Measurements from ENCODE around the gene TMEM92. TPM values are rescaled to one million over a fixed set of nuclear protein-coding genes. Genes with fewer than 3 reads are reported as not detected.

The TMEM92 gene
- total RNA-seq (2014; rRNA removed; shearing (Covaris generic); ENCODE audit: low replicate concordance): not detected in 2 replicates

DNA sequence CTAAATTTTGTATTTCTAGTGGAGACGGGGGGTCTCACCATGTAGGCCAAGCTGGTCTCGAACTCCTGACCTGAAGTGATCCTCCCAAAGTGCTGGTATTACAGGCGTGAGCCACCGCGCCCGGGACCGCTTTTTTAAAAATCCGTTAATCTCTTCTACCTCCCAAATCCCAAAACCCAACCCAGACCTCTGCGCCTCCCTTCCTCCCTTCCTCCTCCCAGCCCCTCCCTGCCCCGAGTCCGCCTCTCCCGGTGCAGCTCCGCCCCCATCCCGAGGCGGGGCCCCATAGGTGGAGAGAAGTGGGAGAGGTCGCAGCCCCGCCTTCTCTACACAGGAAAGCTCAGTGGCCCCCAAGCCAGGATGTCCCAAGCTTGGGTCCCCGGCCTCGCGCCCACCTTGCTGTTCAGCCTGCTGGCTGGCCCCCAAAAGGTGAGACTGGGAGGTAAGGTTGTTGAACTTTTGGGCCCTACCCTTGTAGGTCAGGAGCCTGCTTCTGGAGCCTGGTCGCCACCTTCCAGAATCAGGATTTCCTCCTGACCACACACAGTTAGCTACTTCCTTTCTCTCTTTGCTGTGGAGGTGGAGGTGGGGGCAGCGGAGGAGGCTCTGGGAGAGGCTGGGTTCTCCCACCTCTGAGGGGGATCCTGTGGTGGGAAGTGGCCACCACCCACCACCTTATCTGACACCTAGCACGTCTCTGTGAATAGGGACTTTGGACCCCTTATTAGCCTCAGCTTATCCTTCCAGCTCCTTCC is at the start of gene TMEM92:
Gene TMEM92, plus strand, starts transcription at position 325 of the 755 bp plus-strand sequence. Its CDS starts 36 bp downstream, at position 361.
- Histone ChIP-seq H4K20me1 (ENCODE audit: insufficient read depth, low read depth, low read length) (no peaks in the 10 kb centered on the region), H3K27ac (ENCODE audit: low read length) (no peak within 1 kb of the TSS), H3K9ac (ENCODE audit: low read length) (no peak within 1 kb of the TSS), H2AFZ (ENCODE audit: low read length) (no peak within 1 kb of the TSS), H3K36me3 (ENCODE audit: insufficient read depth, low read length) (no peaks in the 10 kb centered on the region), H3K4me2 (ENCODE audit: low read depth, low read length, poor library complexity, severe bottlenecking) (no peak within 1 kb of the TSS), H3K9me2 (replicated peaks; ENCODE audit: insufficient read depth, low read length) (no peaks in the 10 kb centered on the region), H3K4me1 (ENCODE audit: low read length) (no peaks in the 10 kb centered on the region), H3K9me3 (ENCODE audit: low read length) (no peaks in the 10 kb centered on the region), H3K4me3 (ENCODE audit: low read length) (no peak within 1 kb of the TSS), H3K79me2 (ENCODE audit: low read length) (no peaks in the 10 kb centered on the region), H3K27me3 (ENCODE audit: low read length) (no peaks in the 10 kb centered on the region)
- no peak for DNase-seq

GRCh38 chr17:50225701-50226240 is 48.5 kb upstream of the TMEM92 start:
- H3K4me1 ChIP-seq (ENCODE audit: low read length): no peaks in the 10 kb centered on the region
- no peak for DNase-seq
- no peaks in the 10 kb centered on the region for H4K20me1 ChIP-seq (ENCODE audit: insufficient read depth, low read depth, low read length)
- H3K4me2 ChIP-seq (ENCODE audit: low read depth, low read length, poor library complexity, severe bottlenecking): no peak overlapping the region
- H3K9me2 ChIP-seq (replicated peaks; ENCODE audit: insufficient read depth, low read length): no peaks in the 10 kb centered on the region
- no peak overlapping the region for H3K9ac ChIP-seq (ENCODE audit: low read length)
- no peak overlapping the region for H2AFZ ChIP-seq (ENCODE audit: low read length)
- H3K79me2 ChIP-seq (ENCODE audit: low read length): no peaks in the 10 kb centered on the region
- H3K27ac ChIP-seq (ENCODE audit: low read length): no peak overlapping the region
- H3K4me3 ChIP-seq (ENCODE audit: low read length): no peak overlapping the region
- no peaks in the 10 kb centered on the region for H3K36me3 ChIP-seq (ENCODE audit: insufficient read depth, low read length)
- no peaks in the 10 kb centered on the region for H3K9me3 ChIP-seq (ENCODE audit: low read length)
- H3K27me3 ChIP-seq (ENCODE audit: low read length): no peaks in the 10 kb centered on the region

DNA sequence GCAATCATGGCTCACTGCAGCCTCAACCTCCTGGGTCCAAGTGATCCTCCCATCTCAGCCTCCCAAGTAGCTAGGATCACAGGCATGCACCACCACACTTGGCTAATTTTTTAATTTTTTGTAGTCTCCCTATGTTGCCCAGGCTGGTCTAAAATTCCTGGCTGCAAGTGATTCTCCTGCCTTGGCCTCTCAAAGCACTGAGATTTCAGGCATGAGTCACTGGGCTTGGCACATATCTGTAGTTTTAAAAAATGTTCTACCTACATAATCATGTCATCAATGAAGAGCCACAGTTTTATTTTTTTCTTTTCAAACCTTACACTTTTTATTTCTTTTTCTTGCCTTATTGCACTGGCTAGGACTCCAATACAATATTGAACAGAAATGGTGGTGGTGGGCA is 39.7 kb upstream of the TMEM92 start:
- H3K36me3 ChIP-seq (ENCODE audit: insufficient read depth, low read length): no peaks in the 10 kb centered on the region
- H3K9me3 ChIP-seq (ENCODE audit: low read length): 0 out of 2 replicates have a peak, but pooled peaks cover 6% of the 10 kb centered on the region
- no peaks in the 10 kb centered on the region for H3K4me1 ChIP-seq (ENCODE audit: low read length)
- no peak overlapping the region for H3K4me3 ChIP-seq (ENCODE audit: low read length)
- DNase-seq: no peak
- no peaks in the 10 kb centered on the region for H4K20me1 ChIP-seq (ENCODE audit: insufficient read depth, low read depth, low read length)
- no peaks in the 10 kb centered on the region for H3K9me2 ChIP-seq (replicated peaks; ENCODE audit: insufficient read depth, low read length)
- H3K9ac ChIP-seq (ENCODE audit: low read length): no peak overlapping the region
- no peaks in the 10 kb centered on the region; the same call in 1 of the 2 replicates for H3K27me3 ChIP-seq (ENCODE audit: low read length)
- H3K79me2 ChIP-seq (ENCODE audit: low read length): no peaks in the 10 kb centered on the region
- H3K4me2 ChIP-seq (ENCODE audit: low read depth, low read length, poor library complexity, severe bottlenecking): no peak overlapping the region
- H3K27ac ChIP-seq (ENCODE audit: low read length): no peak overlapping the region
- no peak overlapping the region for H2AFZ ChIP-seq (ENCODE audit: low read length)

- no peak overlapping the region for H3K27ac ChIP-seq (ENCODE audit: low read length)
These were observed 36.4 kb upstream of the TMEM92 start for GRCh38 chr17:50237901-50238300.

GRCh38 chr17:50238601-50239280 is 35.5 kb upstream of the TMEM92 start:
- Histone ChIP-seq H3K4me2 (ENCODE audit: low read depth, low read length, poor library complexity, severe bottlenecking) (no peak overlapping the region), H3K36me3 (ENCODE audit: insufficient read depth, low read length) (no peaks in the 10 kb centered on the region), H3K9me3 (ENCODE audit: low read length) (0 out of 2 replicates have a peak, but pooled peaks cover 6% of the 10 kb centered on the region), H3K27ac (ENCODE audit: low read length) (no peak overlapping the region), H3K27me3 (ENCODE audit: low read length) (no peaks in the 10 kb centered on the region; the same call in 1 of the 2 replicates), H3K9me2 (replicated peaks; ENCODE audit: insufficient read depth, low read length) (no peaks in the 10 kb centered on the region), H3K79me2 (ENCODE audit: low read length) (no peaks in the 10 kb centered on the region), H3K4me3 (ENCODE audit: low read length) (no peak overlapping the region), H4K20me1 (ENCODE audit: insufficient read depth, low read depth, low read length) (no peaks in the 10 kb centered on the region), H2AFZ (ENCODE audit: low read length) (no peak overlapping the region), H3K9ac (ENCODE audit: low read length) (no peak overlapping the region), H3K4me1 (ENCODE audit: low read length) (no peaks in the 10 kb centered on the region)
- DNase-seq: no peak

More at GRCh38 chr17:50237901-50238300, 36.4 kb upstream of the TMEM92 start:
- Histone ChIP-seq H3K79me2 (ENCODE audit: low read length) (no peaks in the 10 kb centered on the region), H2AFZ (ENCODE audit: low read length) (no peak overlapping the region), H3K9me3 (ENCODE audit: low read length) (0 out of 2 replicates have a peak, but pooled peaks cover 6% of the 10 kb centered on the region), H3K4me3 (ENCODE audit: low read length) (no peak overlapping the region), H3K9ac (ENCODE audit: low read length) (no peak overlapping the region), H3K36me3 (ENCODE audit: insufficient read depth, low read length) (no peaks in the 10 kb centered on the region), H3K27me3 (ENCODE audit: low read length) (no peaks in the 10 kb centered on the region; the same call in 1 of the 2 replicates), H3K9me2 (replicated peaks; ENCODE audit: insufficient read depth, low read length) (no peaks in the 10 kb centered on the region), H3K4me1 (ENCODE audit: low read length) (no peaks in the 10 kb centered on the region), H4K20me1 (ENCODE audit: insufficient read depth, low read depth, low read length) (no peaks in the 10 kb centered on the region), H3K4me2 (ENCODE audit: low read depth, low read length, poor library complexity, severe bottlenecking) (no peak overlapping the region)
- DNase-seq: no peak

GRCh38 chr17:50239937-50240336 is 34.3 kb upstream of the TMEM92 start:
- no peaks in the 10 kb centered on the region for H4K20me1 ChIP-seq (ENCODE audit: insufficient read depth, low read depth, low read length)
- H3K9me2 ChIP-seq (replicated peaks; ENCODE audit: insufficient read depth, low read length): no peaks in the 10 kb centered on the region
- no peak overlapping the region for H3K27ac ChIP-seq (ENCODE audit: low read length)
- H2AFZ ChIP-seq (ENCODE audit: low read length): no peak overlapping the region
- DNase-seq: no peak
- 0 out of 2 replicates have a peak, but pooled peaks cover under 1% of the 10 kb centered on the region for H3K9me3 ChIP-seq (ENCODE audit: low read length)
- no peaks in the 10 kb centered on the region for H3K79me2 ChIP-seq (ENCODE audit: low read length)
- H3K9ac ChIP-seq (ENCODE audit: low read length): no peak overlapping the region
- no peak overlapping the region for H3K4me3 ChIP-seq (ENCODE audit: low read length)
- H3K4me2 ChIP-seq (ENCODE audit: low read depth, low read length, poor library complexity, severe bottlenecking): no peak overlapping the region
- H3K36me3 ChIP-seq (ENCODE audit: insufficient read depth, low read length): no peaks in the 10 kb centered on the region
- H3K27me3 ChIP-seq (ENCODE audit: low read length): no peaks in the 10 kb centered on the region; the same call in 1 of the 2 replicates
- H3K4me1 ChIP-seq (ENCODE audit: low read length): no peaks in the 10 kb centered on the region

GRCh38 chr17:50240851-50241250 is 33.4 kb upstream of the TMEM92 start:
- H3K4me2 ChIP-seq (ENCODE audit: low read depth, low read length, poor library complexity, severe bottlenecking): no peak overlapping the region
- no peaks in the 10 kb centered on the region for H3K27me3 ChIP-seq (ENCODE audit: low read length)
- H4K20me1 ChIP-seq (ENCODE audit: insufficient read depth, low read depth, low read length): no peaks in the 10 kb centered on the region
- H3K9ac ChIP-seq (ENCODE audit: low read length): no peak overlapping the region
- no peak overlapping the region for H2AFZ ChIP-seq (ENCODE audit: low read length)
- no peak overlapping the region for H3K27ac ChIP-seq (ENCODE audit: low read length)
- no peaks in the 10 kb centered on the region for H3K4me1 ChIP-seq (ENCODE audit: low read length)
- no peaks in the 10 kb centered on the region for H3K9me2 ChIP-seq (replicated peaks; ENCODE audit: insufficient read depth, low read length)
- H3K79me2 ChIP-seq (ENCODE audit: low read length): no peaks in the 10 kb centered on the region
- DNase-seq: no peak
- H3K9me3 ChIP-seq (ENCODE audit: low read length): no peaks in the 10 kb centered on the region
- H3K36me3 ChIP-seq (ENCODE audit: insufficient read depth, low read length): no peaks in the 10 kb centered on the region
- H3K4me3 ChIP-seq (ENCODE audit: low read length): no peak overlapping the region

- Histone ChIP-seq H3K4me3 (ENCODE audit: low read length) (no peak overlapping the region), H3K9ac (ENCODE audit: low read length) (no peak overlapping the region), H3K9me2 (replicated peaks; ENCODE audit: insufficient read depth, low read length) (no peaks in the 10 kb centered on the region), H3K9me3 (ENCODE audit: low read length) (no peaks in the 10 kb centered on the region), H3K4me2 (ENCODE audit: low read depth, low read length, poor library complexity, severe bottlenecking) (no peak overlapping the region), H3K27ac (ENCODE audit: low read length) (no peak overlapping the region), H3K36me3 (ENCODE audit: insufficient read depth, low read length) (no peaks in the 10 kb centered on the region), H2AFZ (ENCODE audit: low read length) (no peak overlapping the region), H4K20me1 (ENCODE audit: insufficient read depth, low read depth, low read length) (no peaks in the 10 kb centered on the region), H3K27me3 (ENCODE audit: low read length) (no peaks in the 10 kb centered on the region), H3K4me1 (ENCODE audit: low read length) (no peaks in the 10 kb centered on the region), H3K79me2 (ENCODE audit: low read length) (no peaks in the 10 kb centered on the region)
- no peak for DNase-seq
These were observed 32.8 kb upstream of the TMEM92 start for GRCh38 chr17:50241431-50241830.

Measured in Karpas-422 (cell line).